Occipital lobe (tissue), 2 donors: ENCODE results near the gene ARSD. TPM values are rescaled to one million over a fixed set of nuclear protein-coding genes. Genes with fewer than 3 reads are reported as not detected.

ENCODE experiments used
- DNase-seq: peaks from one replicate; lab custom pipeline; 2025; lab: John Stamatoyannopoulos, UW
- total RNA-seq: library from RNA; depleted of rRNA; stranded (reverse); fragments of >200 nt; gene quantifications from one replicate; pipeline ENCODE4 v1.2.3, GENCODE V29; 2014

ARSD gene
- total RNA-seq, 1 donor from 2014 or later, result 9.2 TPM

- DNase-seq, result no peak
These were observed 74.2 kb downstream of the ARSD start for GRCh38 chrX:2854918-2855317.

Other genes starting within 250 kb of the ARSD start
- 7.2 TPM for gene CD99, start 238.0 kb downstream of the ARSD start, total RNA-seq
- not detected for gene XG, start 177.3 kb downstream of the ARSD start, total RNA-seq
- 5.9 TPM for gene GYG2, start 100.4 kb downstream of the ARSD start, total RNA-seq
- not detected for gene ARSH, start 77.2 kb upstream of the ARSD start, total RNA-seq
- gene ARSF, start 112.1 kb upstream of the ARSD start, total RNA-seq, result 3.3 TPM